Endodermal cell (in vitro differentiated cells): ENCODE results near the gene TRNT1. TPM values are rescaled to one million over a fixed set of nuclear protein-coding genes. Genes with fewer than 3 reads are reported as not detected.

ENCODE experiments used
- DNase-seq: peaks from one replicate; pipeline ENCODE4 v3.0.0-alpha.2; 2017
- H3K27ac ChIP-seq: 2 replicates; pipeline ENCODE4 v1.5.1; 2013; ENCODE audit warnings: mild to moderate bottlenecking, low read depth, low read length, moderate library complexity
- H3K27me3 ChIP-seq: 2 replicates; pipeline ENCODE4 v1.6.1; 2013; ENCODE audit warnings: mild to moderate bottlenecking, low read length, moderate library complexity; ENCODE audit not compliant: insufficient read depth, control insufficient read depth, poor library complexity, severe bottlenecking
- H3K36me3 ChIP-seq: 2 replicates; pipeline ENCODE4 v1.7.0; 2013; ENCODE audit warnings: mild to moderate bottlenecking, low read length, moderate library complexity; ENCODE audit not compliant: control insufficient read depth, insufficient read depth
- H3K4me1 ChIP-seq: one replicate; pipeline ENCODE4 v1.7.0; 2013; ENCODE audit warnings: low read length; ENCODE audit not compliant: control insufficient read depth, insufficient read depth
- H3K4me3 ChIP-seq: 2 replicates; pipeline ENCODE4 v1.5.1; 2013; ENCODE audit warnings: mild to moderate bottlenecking, low read length, moderate library complexity
- H3K9ac ChIP-seq: 2 replicates; pipeline ENCODE4 v1.6.1; 2013; ENCODE audit warnings: mild to moderate bottlenecking, low read length, moderate library complexity; ENCODE audit not compliant: poor library complexity, severe bottlenecking; ENCODE audit errors: extremely low read depth
- H3K9me3 ChIP-seq: 2 replicates; pipeline ENCODE4 v1.6.1; 2013; ENCODE audit warnings: mild to moderate bottlenecking, low read length, moderate library complexity; ENCODE audit not compliant: control insufficient read depth
- H3K27ac Mint-ChIP-seq: 2 replicates; pipeline ENCODE4 v1.8.0; 2020; ENCODE audit warnings: mixed read lengths
- H3K27me3 Mint-ChIP-seq: 2 replicates; pipeline ENCODE4 v1.8.0; 2021; ENCODE audit warnings: mild to moderate bottlenecking, mixed read lengths; ENCODE audit not compliant: insufficient read depth
- H3K36me3 Mint-ChIP-seq: 2 replicates; pipeline ENCODE4 v1.8.0; 2020; ENCODE audit warnings: low read depth, mixed read lengths
- H3K4me1 Mint-ChIP-seq: 2 replicates; pipeline ENCODE4 v1.8.0; 2020; ENCODE audit warnings: mixed read lengths
- H3K4me3 Mint-ChIP-seq: 2 replicates; pipeline ENCODE4 v1.8.0; 2020; ENCODE audit warnings: mild to moderate bottlenecking, moderate library complexity, mixed read lengths
- H3K9me3 Mint-ChIP-seq: 2 replicates; pipeline ENCODE4 v1.8.0; 2020; ENCODE audit warnings: mild to moderate bottlenecking, mixed read lengths
- CTCF ChIP-seq: fragments of 200-600 bp; sonication (generic); conservative IDR thresholded peaks from 2 replicates; pipeline ENCODE4 v1.5.0; 2021; ENCODE audit warnings: antibody characterized with exemption, mild to moderate bottlenecking
- WGBS, 2 experiments: methylation state at CpG; one replicate each; pipeline versions ENCODE4 v1.1.5 to v1.1.7; 2013; ENCODE audit warnings: missing lambda C conversion rate in 2 of 2, mixed read lengths in 1 of 2; ENCODE audit not compliant: insufficient coverage in 1 of 2, insufficient read length in 1 of 2; 5-methylcytosine and 5-hydroxymethylcytosine counted together
- total RNA-seq, 2 donors: library from RNA; stranded (reverse); fragmentation: NEBNext Ultra II Directional in 1 of 2; extraction: Animal tissue kit (Norgen Biotek cat#: 25700) in 1 of 2; gene quantifications; 2 replicates in 1 of 2; 3 replicates in 1 of 2; pipeline ENCODE4 v1.2.1, GENCODE V29; 2021

Gene TRNT1
- total RNA-seq, 2 donors from 2014 or later, result 31.8 to 33.5 TPM

GRCh38 chr3:3133500-3133899 is 6.8 kb downstream of the TRNT1 start:
- no peak overlapping the region for H3K4me3 Mint-ChIP-seq
- no peak overlapping the region for H3K4me3 ChIP-seq
- H3K9ac ChIP-seq, result no peak overlapping the region
- no peak for DNase-seq
- H3K27me3 Mint-ChIP-seq, result no peaks in the 10 kb centered on the region
- H3K4me1 ChIP-seq, result no peaks in the 10 kb centered on the region
- H3K27ac ChIP-seq, result no peak overlapping the region
- peaks cover 56% of the 10 kb centered on the region for H3K36me3 Mint-ChIP-seq
- TF ChIP-seq CTCF, result no peak
- H3K9me3 Mint-ChIP-seq, result peaks cover 4% of the 10 kb centered on the region
- H3K4me1 Mint-ChIP-seq, result peaks cover 2% of the 10 kb centered on the region
- 85 to 91% methylated on average over 5 to 6 of the region's 6 CpGs for whole genome bisulfite sequencing, 2 experiments
- H3K36me3 ChIP-seq, result peaks cover 60% of the 10 kb centered on the region
- H3K9me3 ChIP-seq, result peaks cover 8% of the 10 kb centered on the region
- H3K27ac Mint-ChIP-seq, result peak overlapping the region; percentile 68
- H3K27me3 ChIP-seq, result no peaks in the 10 kb centered on the region

- Histone ChIP-seq H3K9me3 (peaks cover 8% of the 10 kb centered on the region), H3K36me3 (peaks cover 60% of the 10 kb centered on the region), H3K27ac (no peak overlapping the region), H3K4me3 (no peak overlapping the region), H3K9ac (no peak overlapping the region), H3K27me3 (no peaks in the 10 kb centered on the region), H3K4me1 (no peaks in the 10 kb centered on the region)
- H3K27me3 Mint-ChIP-seq, result no peaks in the 10 kb centered on the region
- no peak overlapping the region for H3K4me3 Mint-ChIP-seq
- H3K4me1 Mint-ChIP-seq, result peaks cover 2% of the 10 kb centered on the region
- 92 to 100% methylated on average over 2 to 4 of the region's 4 CpGs for WGBS, 2 experiments
- H3K9me3 Mint-ChIP-seq, result peaks cover 4% of the 10 kb centered on the region
- no peak overlapping the region for H3K27ac Mint-ChIP-seq
- no peak for DNase-seq
- TF ChIP-seq CTCF, result no peak
- H3K36me3 Mint-ChIP-seq, result peaks cover 54% of the 10 kb centered on the region
These were observed 8.2 kb downstream of the TRNT1 start for GRCh38 chr3:3134750-3135448.

- H3K4me3 Mint-ChIP-seq, result no peak overlapping the region
- Histone ChIP-seq H3K9me3 (no peaks in the 10 kb centered on the region), H3K36me3 (peaks cover 69% of the 10 kb centered on the region), H3K27ac (no peak overlapping the region), H3K4me3 (no peak overlapping the region), H3K27me3 (no peaks in the 10 kb centered on the region), H3K9ac (no peak overlapping the region), H3K4me1 (no peaks in the 10 kb centered on the region)
- H3K9me3 Mint-ChIP-seq, result no peaks in the 10 kb centered on the region
- DNase-seq, result no peak
- peaks cover 2% of the 10 kb centered on the region for H3K4me1 Mint-ChIP-seq
- 97 to 98% methylated on average over 2 to 4 of the region's 6 CpGs for WGBS, 2 experiments
- H3K36me3 Mint-ChIP-seq, result peaks cover 62% of the 10 kb centered on the region
- no peak for TF ChIP-seq CTCF
- H3K27ac Mint-ChIP-seq, result no peak overlapping the region
- H3K27me3 Mint-ChIP-seq, result no peaks in the 10 kb centered on the region
These were observed 10.8 kb downstream of the TRNT1 start for GRCh38 chr3:3137526-3137925.
